Activated CD8-positive, alpha-beta memory T cell treated with anti-CD3 and anti-CD28 coated beads, Interleukin-2, amount 50 U/mL, for 1 hour (primary cell): ENCODE measurements around the gene PMVK.
A peak's percentile ranks its signal among the peaks of the same experiment; 100 is the strongest.

Experiments
- DNase-seq: peaks from one replicate; pipeline ENCODE4 v3.0.0-alpha.2; 2020; ENCODE audit errors: extremely low read depth

PMVK gene

GRCh38 chr1:154967331-154967950 lies 30.9 kb upstream of the PMVK start:
- no peak for DNase-seq

GRCh38 chr1:154966111-154966510 lies 29.6 kb upstream of the PMVK start:
- no peak for DNase-seq

GRCh38 chr1:154964359-154964758 lies 27.8 kb upstream of the PMVK start:
- no peak for DNase-seq

- no peak for DNase-seq
These were observed 27.1 kb upstream of the PMVK start for GRCh38 chr1:154963643-154964042.

- no peak for DNase-seq
These were observed 26.3 kb upstream of the PMVK start for GRCh38 chr1:154962795-154963330.

- DNase-seq = no peak
These were observed 25.7 kb upstream of the PMVK start for GRCh38 chr1:154962156-154962749.

- DNase-seq = peak; percentile 36
These were observed 25.0 kb upstream of the PMVK start, which contains the start of gene PYGO2 for GRCh38 chr1:154961207-154962155. TSS of gene PYGO2 (minus strand) at chr1:154961782. CDS start at chr1:154961576, 206 bp downstream.

GRCh38 chr1:154960446-154961136 lies 24.1 kb upstream of the PMVK start:
- no peak for DNase-seq

GRCh38 chr1:154959426-154959780 lies 22.9 kb upstream of the PMVK start:
- no peak for DNase-seq

- DNase-seq = no peak
These were observed 22.3 kb upstream of the PMVK start for GRCh38 chr1:154958681-154959425.

- DNase-seq = no peak
These were observed 21.5 kb upstream of the PMVK start for GRCh38 chr1:154958036-154958435.

GRCh38 chr1:154957091-154957657 lies 20.7 kb upstream of the PMVK start:
- no peak for DNase-seq

- no peak for DNase-seq
These were observed 20.0 kb upstream of the PMVK start for GRCh38 chr1:154956544-154956941.

GRCh38 chr1:154955718-154956543 lies 19.4 kb upstream of the PMVK start, which contains the start of gene PBXIP1:
TSS of gene PBXIP1 (minus strand) at chr1:154956099. CDS start at chr1:154953721, 2,378 bp downstream.
- DNase-seq = peak; percentile 61

- peak; percentile 96 for DNase-seq
These were observed 18.7 kb upstream of the PMVK start for GRCh38 chr1:154955039-154955717.

- DNase-seq = no peak
These were observed 18.0 kb upstream of the PMVK start for GRCh38 chr1:154954541-154954940.

- no peak for DNase-seq
These were observed 17.1 kb upstream of the PMVK start for GRCh38 chr1:154953611-154954038.

- no peak for DNase-seq
These were observed 16.1 kb upstream of the PMVK start for GRCh38 chr1:154952664-154953063.
